Smooth muscle cell of bladder (primary cell): ENCODE measurements around the gene B9D1. TPM values are rescaled to one million over a fixed set of nuclear protein-coding genes. Genes with fewer than 3 reads are reported as not detected.

Source experiments
- total RNA-seq: library from RNA; depleted of rRNA; stranded (reverse); fragments of >200 nt; gene quantifications from 2 replicates; pipeline ENCODE4 v1.2.3, GENCODE V29; 2014

The B9D1 gene
- 48.0 and 63.6 TPM in 2 replicates for total RNA-seq

GRCh38 chr17:19362277-19363113 lies at the start of gene B9D1:
Gene B9D1 (minus strand): TSS chr17:19362723. CDS start chr17:19362569, 154 bp downstream.

GRCh38 chr17:19410875-19411620 lies 48.5 kb upstream of the B9D1 start, which contains the start of gene RNF112:
Gene RNF112 (plus strand): TSS chr17:19411232. CDS start chr17:19411409, 177 bp downstream.

GRCh38 chr17:19386974-19387920 lies 24.7 kb upstream of the B9D1 start, which contains the start of gene MFAP4:
Gene MFAP4 (minus strand): TSS chr17:19387190. CDS start chr17:19387155, 35 bp downstream.

GRCh38 chr17:19378416-19379360 lies 16.2 kb upstream of the B9D1 start, which contains the start of gene MAPK7:
Gene MAPK7 (plus strand): TSS chr17:19378498. CDS start chr17:19378901, 403 bp downstream.

Other genes with a start within 250 kb of the B9D1 start
- gene GRAPL, start 235.1 kb downstream of the B9D1 start, total RNA-seq: not detected in 2 replicates
- 19.5 and 22.3 TPM in 2 replicates for gene EPN2, start 125.4 kb downstream of the B9D1 start, total RNA-seq
- 9.1 and 12.4 TPM in 2 replicates for gene MAPK7, start 15.8 kb upstream of the B9D1 start, total RNA-seq
- gene MFAP4, start 24.5 kb upstream of the B9D1 start, total RNA-seq: 26.3 and 33.5 TPM in 2 replicates
- 5.1 and 6.1 TPM in 2 replicates for gene RNF112, start 48.5 kb upstream of the B9D1 start, total RNA-seq
- 1.6 and 1.7 TPM in 2 replicates for gene SLC47A1, start 171.1 kb upstream of the B9D1 start, total RNA-seq